ENCODE data around the gene TDRD7.

DNA sequence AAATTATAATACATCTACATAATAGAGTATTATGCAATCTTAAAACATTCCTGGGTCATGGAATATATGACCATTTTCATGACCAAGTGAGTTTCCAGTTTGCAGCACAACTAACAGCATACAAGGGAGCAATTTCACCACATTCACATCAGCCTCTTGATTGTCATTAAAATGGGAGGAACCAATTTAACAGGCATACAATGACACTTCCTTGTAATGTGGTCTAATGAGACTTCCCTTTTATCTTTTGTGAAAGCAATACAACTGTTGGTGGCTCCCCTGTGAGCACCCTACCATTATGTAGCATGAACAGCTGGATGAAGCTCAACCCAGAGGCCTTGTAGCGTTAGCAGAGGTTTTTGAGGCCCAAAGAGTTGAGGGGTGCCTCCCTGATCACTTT, 76.0 kb downstream of the TDRD7 start:
- no peak for TF ChIP-seq CTCF (conservative IDR thresholded peaks at IDR 0.05; ENCODE audit: low read depth, low read length)
- no peak for TF ChIP-seq EZH2 (IDR thresholded peaks at IDR 0.05; ENCODE audit: borderline replicate concordance, low read depth, low read length, poor library complexity, severe bottlenecking)

Data from A673 (cell line).